Keratinocyte (primary cell): ENCODE results near the gene CRIM1.

Experiments
- EZH2 ChIP-seq: IDR thresholded peaks from one replicate; pipeline ENCODE4 v1.6.1; 2012; ENCODE audit warnings: inconsistent platforms, mild to moderate bottlenecking, low read length, moderate library complexity
- TF ChIP-seq, protein P1 (sequence below), 3 experiments: IDR thresholded peaks in 1 of 3; conservative IDR thresholded peaks in 1 of 3; optimal IDR thresholded peaks in 1 of 3; 2 replicates in 2 of 3; 3 replicates in 1 of 3; pipeline versions ENCODE3 to v1.5.1; 2011; ENCODE audit warnings: low read length in 3 of 3, mild to moderate bottlenecking in 3 of 3, moderate library complexity in 2 of 3, control low read depth in 1 of 3, inconsistent platforms in 1 of 3; ENCODE audit not compliant: insufficient read depth in 2 of 3; ENCODE audit errors: extremely low read depth in 1 of 3

DNA sequence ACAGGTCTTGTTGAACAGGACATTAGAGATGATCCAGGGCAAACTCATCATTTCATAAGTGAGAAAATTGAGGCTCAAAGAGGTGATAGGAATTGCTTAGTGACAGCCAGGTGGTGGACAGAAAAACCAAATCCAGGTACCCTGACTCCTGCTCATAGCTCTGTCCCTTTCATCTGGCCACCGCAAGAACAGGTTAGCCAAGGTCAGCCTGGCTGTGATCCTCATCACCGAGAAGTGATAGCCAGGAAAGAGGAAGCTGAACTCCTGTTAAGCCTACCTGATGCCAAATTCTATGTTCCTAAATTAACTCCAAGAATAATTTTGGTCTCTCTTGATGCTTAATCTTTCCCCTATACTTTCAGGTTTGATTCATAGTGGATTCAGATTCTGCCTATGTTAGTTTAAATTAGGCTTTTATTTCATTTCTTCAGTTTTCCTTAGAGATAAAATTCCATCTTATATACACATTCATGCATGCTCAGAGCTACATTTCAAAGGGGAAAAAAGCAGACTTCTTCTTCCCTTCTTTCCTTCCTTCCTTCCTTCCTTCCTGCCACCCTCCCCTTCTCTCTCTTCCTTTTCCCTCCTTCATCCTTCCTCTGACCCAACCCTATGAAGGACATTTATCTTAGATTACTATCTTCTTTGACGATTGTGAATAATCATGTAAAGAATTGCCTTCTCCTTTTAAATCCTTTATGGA is 17.3 kb upstream of the CRIM1 start:
- TF ChIP-seq, protein P1, sequence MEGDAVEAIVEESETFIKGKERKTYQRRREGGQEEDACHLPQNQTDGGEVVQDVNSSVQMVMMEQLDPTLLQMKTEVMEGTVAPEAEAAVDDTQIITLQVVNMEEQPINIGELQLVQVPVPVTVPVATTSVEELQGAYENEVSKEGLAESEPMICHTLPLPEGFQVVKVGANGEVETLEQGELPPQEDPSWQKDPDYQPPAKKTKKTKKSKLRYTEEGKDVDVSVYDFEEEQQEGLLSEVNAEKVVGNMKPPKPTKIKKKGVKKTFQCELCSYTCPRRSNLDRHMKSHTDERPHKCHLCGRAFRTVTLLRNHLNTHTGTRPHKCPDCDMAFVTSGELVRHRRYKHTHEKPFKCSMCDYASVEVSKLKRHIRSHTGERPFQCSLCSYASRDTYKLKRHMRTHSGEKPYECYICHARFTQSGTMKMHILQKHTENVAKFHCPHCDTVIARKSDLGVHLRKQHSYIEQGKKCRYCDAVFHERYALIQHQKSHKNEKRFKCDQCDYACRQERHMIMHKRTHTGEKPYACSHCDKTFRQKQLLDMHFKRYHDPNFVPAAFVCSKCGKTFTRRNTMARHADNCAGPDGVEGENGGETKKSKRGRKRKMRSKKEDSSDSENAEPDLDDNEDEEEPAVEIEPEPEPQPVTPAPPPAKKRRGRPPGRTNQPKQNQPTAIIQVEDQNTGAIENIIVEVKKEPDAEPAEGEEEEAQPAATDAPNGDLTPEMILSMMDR (optimal IDR thresholded peaks at IDR 0.05 in 1 of 3, IDR thresholded peaks at IDR 0.05 in 1 of 3, conservative IDR thresholded peaks at IDR 0.05 in 1 of 3; ENCODE audit: extremely low read depth in 1 of 3, insufficient read depth in 2 of 3, low read length in 3 of 3), result no peak
- TF ChIP-seq EZH2, result no peak
